ENCODE results near the gene PRLH.

- no peak for TF ChIP-seq TEAD4 (CRISPR knock-in tag; IDR thresholded peaks at IDR 0.05)
- no peak for TF ChIP-seq TCF7 (CRISPR knock-in tag; IDR thresholded peaks at IDR 0.05; ENCODE audit: low read depth)
- no peak for TF ChIP-seq ARID4B (CRISPR knock-in tag; IDR thresholded peaks at IDR 0.05; ENCODE audit: borderline replicate concordance)
Measured at GRCh38 chr2:237600205-237600846, 34.0 kb downstream of the PRLH start.
